Dermis microvascular lymphatic vessel endothelial cell (primary cell): ENCODE data around the gene MTF1. TPM values are rescaled to one million over a fixed set of nuclear protein-coding genes. Genes with fewer than 3 reads are reported as not detected.
"Not testable (repeated sequence)": the region's sequence is repeated elsewhere in the genome, so short reads cannot be mapped to it uniquely, and the experiment has no call there.

Experiments used
- DNase-seq, 2 donors: peaks; one replicate each; pipeline versions ENCODE4 v3.0.0 to v3.0.0-alpha.2; 2010; ENCODE audit warnings: low read depth in 2 of 2
- total RNA-seq: library from RNA; depleted of rRNA; stranded (reverse); fragments of >200 nt; gene quantifications from 2 replicates; pipeline ENCODE4 v1.2.1, GENCODE V29; 2014

Gene MTF1
- total RNA-seq, 1 donor from 2014 or later = 1.4 TPM

DNA sequence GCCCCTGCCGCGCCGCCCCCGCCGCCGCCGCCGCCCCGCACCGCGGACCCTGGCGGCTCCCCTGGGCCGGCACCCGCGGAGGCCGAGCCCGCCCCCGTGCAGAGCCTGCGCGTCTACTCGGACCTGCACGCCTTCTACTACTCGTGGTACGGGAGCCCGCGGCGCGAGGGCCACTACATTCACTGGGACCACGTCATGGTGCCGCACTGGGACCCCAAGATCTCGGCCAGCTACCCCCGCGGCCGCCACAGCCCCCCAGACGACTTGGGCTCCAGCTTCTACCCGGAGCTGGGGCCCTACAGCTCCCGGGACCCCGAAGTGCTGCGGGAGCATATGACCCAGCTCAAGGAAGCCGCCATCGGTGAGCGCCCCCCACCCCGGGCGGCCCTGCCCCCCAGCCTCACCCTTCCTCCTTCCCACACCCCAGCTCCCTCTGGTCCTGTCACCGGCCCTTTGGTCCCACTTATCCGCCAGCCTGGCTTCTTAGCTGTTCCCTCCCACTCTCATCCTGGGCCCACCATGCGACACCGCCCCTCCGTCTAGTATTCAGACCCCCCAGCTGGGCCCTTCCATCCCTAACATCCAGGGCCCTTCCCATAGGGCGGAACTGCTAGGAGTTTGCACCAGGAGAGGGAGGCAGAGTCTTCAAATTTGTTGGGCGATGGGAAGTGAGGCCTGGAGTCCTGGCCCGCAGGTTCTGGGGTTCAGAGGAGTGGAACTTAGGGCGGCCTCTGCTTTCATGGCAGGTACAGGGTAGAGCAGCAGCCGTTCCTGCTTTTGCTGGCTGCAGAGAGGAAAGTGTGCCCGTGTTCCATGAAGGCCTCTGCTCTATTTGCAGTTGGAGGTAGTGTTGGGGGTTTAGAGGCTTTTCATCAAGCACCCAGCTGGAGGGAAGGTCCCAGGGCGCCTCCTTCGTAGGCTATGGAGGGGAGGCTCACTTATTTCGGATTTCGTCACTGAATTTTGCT, 64.7 kb downstream of the MTF1 start:
- DNase-seq = no peak

DNA sequence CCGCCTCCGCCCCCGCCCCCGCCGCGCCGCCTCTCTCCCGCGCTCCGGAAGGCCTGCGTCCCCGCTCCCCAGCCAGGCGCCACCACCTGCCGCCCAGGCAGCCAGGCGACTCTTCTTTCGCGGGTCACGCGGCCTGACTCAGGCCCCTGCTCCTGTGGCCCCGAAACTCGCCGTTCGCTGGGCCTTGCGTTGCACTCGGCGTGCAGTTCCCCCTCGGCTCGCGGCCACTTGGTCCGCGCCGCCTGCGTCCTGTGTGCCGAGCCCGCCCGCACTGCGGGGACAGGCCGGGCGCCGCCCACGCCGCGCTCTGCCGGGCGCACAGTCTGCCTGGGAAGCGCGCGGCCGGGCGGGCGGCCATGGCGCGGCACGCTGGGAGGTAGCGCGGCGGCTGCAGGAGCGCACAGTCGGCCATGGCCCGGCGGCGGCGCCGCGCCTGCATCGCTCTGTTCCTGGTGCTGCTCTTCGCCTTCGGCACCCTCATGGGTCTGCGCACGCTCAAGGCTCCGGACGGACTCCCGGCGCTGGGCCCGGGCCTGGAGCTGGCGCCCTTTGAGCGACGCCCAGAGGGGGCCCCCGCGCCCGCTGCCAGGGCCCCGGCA, 65.5 kb downstream of the MTF1 start, which contains the start of gene MANEAL:
Gene MANEAL, plus strand, starts transcription at position 75 of the 599 bp plus-strand sequence. Its CDS starts 336 bp downstream, at position 411.
- peak in 1 of 2 donors; percentile 64 for DNase-seq

DNA sequence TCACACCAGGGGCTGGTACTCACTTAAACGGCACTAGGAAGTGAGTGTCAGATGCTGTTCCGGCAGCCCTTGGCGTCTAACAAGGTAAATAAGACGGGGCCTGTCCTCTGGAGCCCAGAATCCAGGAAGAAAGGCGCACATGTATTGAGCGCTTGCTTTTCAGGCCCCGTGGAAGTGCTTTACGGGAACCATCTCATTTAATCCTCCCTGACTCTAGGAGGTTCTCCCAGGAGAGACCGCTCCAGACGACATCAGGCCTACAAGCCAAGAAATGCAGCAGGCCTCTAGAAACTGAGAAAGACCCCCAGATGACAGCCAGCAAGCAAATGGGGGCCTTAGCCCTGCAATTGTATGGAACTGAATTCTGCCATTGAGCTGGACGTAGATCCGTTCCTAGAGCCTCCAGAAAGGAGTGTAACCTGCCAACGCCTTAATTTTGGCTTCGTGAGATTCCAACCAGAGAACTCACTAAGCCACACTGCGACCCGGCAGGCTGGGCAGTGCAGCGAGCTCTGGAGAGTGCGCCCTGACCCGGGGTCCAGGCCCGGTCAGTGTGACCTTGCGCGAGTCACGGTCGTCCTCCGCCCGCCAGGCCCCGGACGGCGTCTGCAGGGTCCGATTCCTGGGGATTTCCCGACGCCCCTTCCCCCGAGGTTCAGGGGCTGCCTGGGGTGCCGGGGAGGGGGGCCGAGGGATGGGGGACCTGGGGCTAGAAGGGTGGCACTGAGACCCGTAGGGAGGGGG, 66.3 kb downstream of the MTF1 start:
- no peak for DNase-seq

DNA sequence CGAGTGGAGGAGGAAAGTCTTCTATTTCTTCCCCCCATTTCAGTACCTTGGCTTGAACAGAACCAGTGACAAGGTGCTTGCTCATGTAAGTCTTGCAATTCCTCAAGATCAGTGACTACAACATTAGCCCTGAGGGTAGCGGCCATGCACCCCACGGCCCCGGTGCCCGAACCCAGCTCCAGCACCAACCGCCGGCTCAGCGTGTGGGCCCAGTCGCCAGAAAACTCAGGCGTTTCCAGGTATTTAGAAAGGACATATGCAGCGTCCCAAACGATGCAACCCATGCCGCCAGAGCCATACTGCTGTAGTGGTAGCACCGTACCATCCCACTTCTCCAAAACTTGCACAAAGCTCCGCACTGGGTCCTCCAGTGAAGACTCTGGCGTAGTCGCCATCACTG, 76.9 kb downstream of the MTF1 start:
- DNase-seq = no peak

DNA sequence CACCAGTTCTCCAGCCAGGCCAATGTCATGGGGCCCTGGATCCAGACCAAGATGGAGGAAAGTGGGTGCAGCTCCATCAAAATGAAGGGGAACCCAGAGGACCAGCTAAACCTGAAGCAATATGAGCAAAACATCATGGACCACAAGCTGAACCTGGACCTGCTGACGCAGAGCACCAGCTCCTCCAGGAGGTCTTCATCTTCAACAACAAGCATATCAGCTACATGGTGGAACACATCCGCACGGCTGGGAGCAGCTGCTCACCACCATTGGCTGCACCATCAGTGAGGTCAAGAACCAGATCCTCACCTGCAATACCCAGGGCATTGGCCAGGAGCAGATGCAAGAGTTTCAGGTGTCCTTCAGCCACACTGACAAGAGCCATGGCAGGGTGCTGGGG, 80.7 kb downstream of the MTF1 start:
- no peak for DNase-seq

DNA sequence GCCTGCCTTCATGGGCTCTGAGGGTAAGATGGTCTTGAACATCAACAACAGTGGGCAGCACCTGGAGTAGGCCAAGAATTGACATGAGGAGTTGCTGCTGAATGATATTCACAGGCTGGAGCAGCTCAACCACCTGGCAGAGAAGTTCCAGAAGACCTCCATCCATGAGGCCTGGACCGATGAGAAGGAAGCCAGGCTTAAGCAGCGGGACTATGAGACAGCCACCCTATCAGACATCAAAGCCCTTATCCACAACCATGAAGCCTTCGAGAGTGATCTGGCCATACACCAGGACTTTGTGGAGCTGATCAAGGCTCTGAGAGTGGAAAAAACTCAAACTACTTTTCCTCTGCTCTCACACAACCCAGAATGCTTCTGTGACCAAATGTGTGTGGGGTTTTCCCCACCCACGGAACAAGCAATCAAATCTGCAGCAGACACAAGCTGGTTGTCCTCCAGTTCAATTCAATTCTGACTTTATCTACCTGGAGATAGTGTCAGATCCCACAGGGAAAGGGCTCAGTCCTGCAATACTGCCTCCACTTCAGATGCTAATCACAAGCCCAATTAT, 82.4 kb downstream of the MTF1 start:
- no peak for DNase-seq

DNA sequence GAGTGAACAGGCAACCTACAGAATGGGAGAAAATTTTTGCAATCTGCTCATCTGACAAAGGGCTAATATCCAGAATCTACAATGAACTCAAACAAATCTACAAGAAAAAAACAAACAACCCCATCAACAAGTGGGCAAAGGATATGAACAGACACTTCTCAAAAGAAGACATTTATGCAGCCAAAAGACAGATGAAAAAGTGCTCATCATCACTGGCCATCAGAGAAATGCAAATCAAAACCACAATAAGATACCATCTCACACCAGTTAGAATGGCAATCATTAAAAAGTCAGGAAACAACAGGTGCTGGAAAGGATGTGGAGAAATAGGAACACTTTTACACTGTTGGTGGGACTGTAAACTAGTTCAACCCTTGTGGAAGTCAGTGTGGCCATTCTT, 88.0 kb downstream of the MTF1 start:
- not testable (repeated sequence) for DNase-seq

DNA sequence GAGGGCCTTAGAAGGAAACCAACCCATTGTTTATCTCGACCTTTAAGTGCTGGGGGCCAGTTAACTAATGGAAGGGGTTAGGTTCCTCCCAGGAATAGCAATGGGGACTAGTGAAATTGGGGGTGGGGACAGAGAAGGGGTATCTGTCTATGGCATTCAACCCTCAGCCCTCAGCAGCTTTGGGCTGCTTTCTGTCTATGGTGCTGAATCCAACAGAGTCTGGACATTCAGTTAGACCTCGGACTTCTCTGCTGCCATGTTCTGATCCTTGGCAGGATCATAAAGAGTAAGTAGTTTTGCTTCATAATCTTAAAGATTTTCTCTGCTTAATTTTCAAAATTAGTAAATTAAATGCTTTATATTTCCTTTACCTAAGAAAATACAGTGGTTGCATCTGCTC, 91.9 kb downstream of the MTF1 start:
- DNase-seq = no peak

DNA sequence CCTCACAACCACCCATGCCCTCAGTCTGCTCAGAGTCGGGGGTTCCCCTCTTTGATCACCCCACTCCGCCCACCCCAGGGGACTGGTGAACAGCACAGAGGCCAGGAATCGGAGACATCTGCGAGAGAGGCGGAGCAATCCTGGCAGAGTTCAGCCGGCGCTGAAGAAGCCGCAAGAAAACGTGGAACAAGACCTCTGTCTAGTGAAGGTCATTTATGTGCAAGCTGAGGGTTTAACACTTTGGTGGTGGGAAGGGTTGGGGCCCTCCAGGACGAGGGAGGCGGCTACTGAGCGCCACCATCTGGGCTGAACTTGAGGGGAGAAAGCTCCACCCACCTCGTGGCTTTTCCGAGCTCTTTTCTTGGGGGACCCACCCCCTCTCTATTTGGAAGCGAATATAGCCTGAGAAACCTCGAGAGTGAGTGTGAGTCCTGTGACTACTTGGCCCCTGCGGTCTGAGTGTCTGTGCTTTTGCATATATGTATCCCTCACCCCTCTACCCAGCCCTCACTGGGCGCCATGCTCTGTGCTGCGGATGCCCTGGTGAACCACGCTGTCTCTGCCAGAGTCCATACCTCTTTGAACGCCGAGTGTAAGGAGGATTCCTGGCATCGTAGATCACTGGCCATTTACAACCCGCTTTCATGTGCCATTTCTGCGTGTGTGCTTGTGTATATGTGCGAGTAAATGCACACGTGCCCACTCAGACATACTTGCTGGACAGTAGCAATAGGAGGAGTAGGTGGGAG, 93.3 kb downstream of the MTF1 start:
- DNase-seq = no peak

DNA sequence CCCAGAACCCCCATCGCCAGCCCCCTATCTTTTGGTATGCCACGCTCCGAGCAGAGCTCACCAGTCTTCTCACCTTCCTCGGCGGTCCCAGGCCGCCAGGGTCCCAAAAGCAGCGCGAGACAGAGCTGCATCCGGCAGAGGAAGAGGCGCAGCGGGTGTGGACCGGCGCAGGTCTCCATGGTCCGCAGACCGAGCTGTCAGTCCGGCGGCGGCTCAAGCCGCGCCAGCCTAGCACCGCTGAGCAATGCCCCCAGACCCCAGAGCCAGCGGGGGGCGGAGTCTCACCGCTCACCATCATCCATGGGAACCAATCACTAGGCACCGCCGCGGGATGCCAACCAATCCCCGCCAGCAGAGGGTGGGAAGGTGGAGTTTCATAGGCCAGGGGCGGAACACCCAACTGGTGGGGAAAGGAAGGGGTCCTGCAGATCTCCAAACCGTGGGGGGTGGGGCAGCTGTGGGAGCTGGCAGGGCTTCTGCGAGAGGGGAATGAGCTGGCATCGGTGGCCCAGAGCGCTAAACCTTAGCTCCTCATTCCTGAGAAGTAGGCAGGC, 94.4 kb downstream of the MTF1 start, which contains the start of gene EPHA10:
Gene EPHA10, minus strand, starts transcription at position 233 of the 554 bp plus-strand sequence. Its CDS starts 54 bp downstream, at position 179.
- DNase-seq = no peak

DNA sequence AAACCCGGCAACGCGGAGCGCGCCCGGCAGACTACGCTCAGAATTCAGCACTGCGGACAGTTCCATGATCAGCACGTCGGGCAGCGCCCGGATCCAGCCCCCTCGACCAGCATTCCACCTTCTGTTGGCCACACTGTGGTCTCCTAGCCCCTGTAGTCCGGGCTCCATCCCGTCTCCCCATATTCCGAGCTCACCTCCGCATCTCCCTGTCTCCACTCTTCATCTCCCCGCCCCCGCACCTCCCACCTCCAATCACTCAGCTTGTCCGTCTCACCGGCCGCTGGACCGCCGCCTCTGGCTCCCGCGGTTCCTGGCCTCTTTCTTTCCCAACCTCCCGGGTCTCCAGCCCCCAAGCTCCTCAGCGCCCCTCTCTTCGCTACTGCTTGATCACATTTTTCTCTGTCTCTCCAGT, 95.0 kb downstream of the MTF1 start:
- peak; percentile 15 to 55 for DNase-seq

DNA sequence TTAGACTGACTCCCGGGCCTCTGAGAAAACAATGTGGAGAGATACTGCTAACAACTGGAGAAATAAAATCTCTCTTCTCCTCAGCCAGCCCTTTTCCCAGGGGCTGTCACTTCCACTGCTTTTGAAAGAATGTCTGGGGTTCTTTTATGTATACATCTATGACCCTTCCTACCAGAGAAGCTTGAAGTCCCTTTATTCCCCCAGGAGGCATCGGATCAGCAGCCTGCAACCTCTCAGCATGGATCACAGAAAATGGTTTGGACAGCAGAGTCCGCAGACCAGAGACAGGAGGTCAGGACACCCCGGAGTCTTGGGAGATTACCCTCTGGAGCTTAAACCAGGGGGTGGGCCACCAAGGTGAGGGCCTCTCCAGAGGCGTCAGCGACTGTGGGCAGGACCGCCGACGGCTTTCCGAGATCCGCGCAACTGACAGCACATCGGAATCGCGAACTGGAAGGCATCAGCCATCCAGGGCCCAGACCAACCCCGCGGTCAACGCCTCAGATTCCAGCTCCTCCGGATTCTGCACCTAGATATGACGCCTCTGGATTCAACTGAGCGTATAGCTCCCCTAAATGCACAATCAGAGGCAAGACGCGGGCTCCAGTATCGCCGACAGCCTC, 95.5 kb downstream of the MTF1 start:
- no peak for DNase-seq

DNA sequence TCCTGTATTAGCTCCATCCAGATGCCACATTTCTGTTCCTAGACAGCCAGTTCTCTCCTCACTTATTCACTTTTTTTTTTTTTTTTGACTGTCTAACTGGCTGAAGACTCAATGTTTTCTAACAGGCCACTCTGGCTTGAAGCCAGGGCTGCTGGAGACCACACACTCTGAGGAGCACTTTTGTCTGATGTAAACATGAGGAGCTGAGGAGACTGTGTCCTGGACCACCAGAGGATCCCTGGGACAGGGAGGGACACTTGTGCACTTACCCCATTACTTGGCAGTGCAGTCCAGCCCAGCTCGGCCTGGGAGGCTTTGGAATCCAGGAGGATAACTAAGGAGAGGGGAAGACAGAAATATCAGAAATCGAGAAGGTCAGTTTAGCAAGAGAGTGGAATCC, 96.9 kb downstream of the MTF1 start:
- no peak for DNase-seq

DNA sequence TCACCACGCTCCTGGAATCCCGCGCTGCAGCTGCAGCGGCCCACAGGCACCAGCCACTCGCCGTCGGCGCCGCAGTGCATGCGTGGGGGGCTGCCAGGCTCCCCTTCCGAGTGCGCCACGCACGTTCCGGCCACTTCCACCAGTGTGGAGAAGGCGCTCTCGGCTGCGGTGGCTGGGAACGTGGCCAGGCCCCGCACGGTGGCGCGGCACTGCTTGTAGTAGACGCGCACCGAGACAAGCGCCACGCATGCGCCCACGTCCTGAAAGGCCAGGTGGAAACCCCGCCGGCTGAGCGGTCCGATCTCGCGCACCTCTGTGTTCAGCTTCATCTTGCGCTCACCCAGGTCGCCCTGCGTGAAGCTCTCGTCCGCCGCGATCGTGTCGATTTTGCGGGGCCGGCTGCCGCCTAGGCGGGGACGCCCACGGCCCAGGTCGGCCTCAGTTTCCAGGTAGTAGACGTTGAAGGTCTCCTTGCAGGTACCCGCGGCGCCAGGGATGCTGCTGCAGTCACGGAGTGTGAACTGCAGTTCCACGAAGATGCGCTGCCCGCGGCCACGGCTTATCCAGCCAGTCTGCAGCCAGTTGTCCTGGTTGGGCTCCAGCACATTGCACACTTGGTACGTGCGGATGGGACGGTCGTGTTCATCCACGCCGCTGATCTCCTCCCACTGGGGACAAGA, 97.8 kb downstream of the MTF1 start:
- DNase-seq = no peak

Other genes starting within 250 kb of the MTF1 start
- not detected in 2 replicates for gene RSPO1, start 224.7 kb downstream of the MTF1 start, total RNA-seq
- 3.0 and 8.1 TPM in 2 replicates for gene CDCA8, start 167.1 kb downstream of the MTF1 start, total RNA-seq
- gene EPHA10, start 94.5 kb downstream of the MTF1 start, total RNA-seq = under 0.01 TPM in 2 replicates
- 0.64 and 1.6 TPM in 2 replicates for gene MANEAL, start 65.7 kb downstream of the MTF1 start, total RNA-seq
- gene C1orf122, start 51.8 kb downstream of the MTF1 start, total RNA-seq = 12.1 and 21.2 TPM in 2 replicates
- 13.0 and 17.8 TPM in 2 replicates for gene YRDC, start 51.4 kb downstream of the MTF1 start, total RNA-seq
- gene INPP5B, start 87.5 kb upstream of the MTF1 start, total RNA-seq = 17.6 and 20.0 TPM in 2 replicates
- gene SF3A3, start 130.4 kb upstream of the MTF1 start, total RNA-seq = 44.0 and 63.3 TPM in 2 replicates
- 10.9 and 18.1 TPM in 2 replicates for gene FHL3, start 145.9 kb upstream of the MTF1 start, total RNA-seq
- gene UTP11, start 153.1 kb upstream of the MTF1 start, total RNA-seq = 24.7 and 32.5 TPM in 2 replicates
- under 0.01 TPM in 1 of 2 replicates, not detected in the other for gene POU3F1, start 187.2 kb upstream of the MTF1 start, total RNA-seq